Ascending aorta (tissue), 2 donors: ENCODE measurements around the gene MED19. TPM values are rescaled to one million over a fixed set of nuclear protein-coding genes. Genes with fewer than 3 reads are reported as not detected.

Source experiments
- DNase-seq, 2 donors: peaks; one replicate each; pipeline ENCODE4 v3.0.0-alpha.2; 2019; ENCODE audit warnings: low spot score in 2 of 2
- H3K27ac ChIP-seq, 2 donors: fragments of 200-600 bp; sonication (generic); one replicate each; pipeline ENCODE4 v1.5.1; 2016 to 2017; ENCODE audit warnings: mild to moderate bottlenecking in 1 of 2
- H3K27me3 ChIP-seq: fragments of 200-600 bp; sonication (generic); one replicate; pipeline ENCODE4 v1.5.1; 2017
- H3K36me3 ChIP-seq, 2 donors: fragments of 200-600 bp; sonication (generic); one replicate each; pipeline ENCODE4 v1.5.1; 2016
- H3K4me1 ChIP-seq, 2 donors: fragments of 200-600 bp; sonication (generic); one replicate each; pipeline ENCODE4 v1.5.1; 2016 to 2017; ENCODE audit warnings: mild to moderate bottlenecking in 1 of 2
- H3K4me3 ChIP-seq, 2 donors: fragments of 200-600 bp; sonication (generic); one replicate each; pipeline ENCODE4 v1.5.1; 2016 to 2017; ENCODE audit warnings: mild to moderate bottlenecking in 1 of 2
- H3K9me3 ChIP-seq, 2 donors: fragments of 200-600 bp; sonication (generic); one replicate each; pipeline ENCODE4 v1.5.1; 2016
- CTCF ChIP-seq, 3 experiments: fragments of 200-600 bp in 2 of 3; fragments of 450-650 bp in 1 of 3; sonication (generic) in 2 of 3; IDR thresholded peaks; one replicate each; pipeline ENCODE4 v1.5.1; 2016 to 2019; ENCODE audit warnings: antibody characterized with exemption in 3 of 3, mild to moderate bottlenecking in 1 of 3, moderate library complexity in 1 of 3
- intact Hi-C: fragments of 100-400 bp; cut with DNase I; formaldehyde crosslinking; loops from one replicate; pipeline ENCODE4 v1.15.1; 2023
- total RNA-seq: library from RNA; depleted of rRNA; stranded (reverse); fragments of >200 nt; gene quantifications from one replicate; pipeline ENCODE4 v1.1.0, GENCODE V29; 2016

The MED19 gene
- total RNA-seq, 1 donor from 2014 or later: 35.2 TPM

- Histone ChIP-seq H3K36me3 (peaks cover 32 to 39% of the 10 kb centered on the region in 2 donors), H3K27me3 (no peaks in the 10 kb centered on the region), H3K4me1 (peaks cover 0 to 9% of the 10 kb centered on the region in 2 donors), H3K27ac (peak overlapping the region in 1 of 2 donors; percentile 19), H3K4me3 (no peak overlapping the region), H3K9me3 (no peaks in the 10 kb centered on the region)
- no peak for TF ChIP-seq CTCF (IDR thresholded peaks at IDR 0.05)
- DNase-seq: no peak
- intact Hi-C loops: no loop called here
These were observed 32.6 kb downstream of the MED19 start for GRCh38 chr11:57679396-57679795.

- Histone ChIP-seq H3K4me3 (no peak overlapping the region), H3K27me3 (no peaks in the 10 kb centered on the region), H3K36me3 (peaks cover 27 to 45% of the 10 kb centered on the region in 2 donors), H3K27ac (no peak overlapping the region), H3K4me1 (peaks cover 0 to 9% of the 10 kb centered on the region in 2 donors), H3K9me3 (no peaks in the 10 kb centered on the region)
- no peak for DNase-seq
- intact Hi-C loops: no loop called here
- no peak for TF ChIP-seq CTCF (IDR thresholded peaks at IDR 0.05)
These were observed 36.7 kb downstream of the MED19 start for GRCh38 chr11:57675176-57675941.

- H3K4me1 ChIP-seq: peaks cover 4 to 6% of the 10 kb centered on the region in 2 donors
- intact Hi-C loops: no loop called here
These were observed 37.8 kb downstream of the MED19 start for GRCh38 chr11:57674251-57674650.

DNA sequence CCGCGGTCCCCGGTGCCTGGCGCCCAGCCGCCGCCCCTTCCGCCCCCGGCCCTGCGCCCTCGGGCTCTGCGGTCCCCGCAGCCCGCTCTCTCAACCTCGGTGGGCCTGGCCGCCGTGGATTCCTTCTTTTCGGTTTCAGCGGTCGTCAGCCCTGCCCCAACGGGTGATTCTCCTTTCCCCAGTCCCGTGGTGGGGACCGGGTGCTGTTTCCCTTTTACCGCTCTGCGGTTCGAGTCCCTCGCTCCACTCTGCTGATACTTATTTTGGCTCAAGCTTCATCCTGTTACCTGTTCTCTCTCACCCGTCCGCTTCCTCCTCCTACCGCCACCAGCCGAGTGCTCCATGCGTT lies 43.6 kb downstream of the MED19 start:
- Histone ChIP-seq H3K4me1 (peaks cover 6 to 16% of the 10 kb centered on the region in 2 donors), H3K27me3 (no peaks in the 10 kb centered on the region), H3K4me3 (peak overlapping the region; percentile 90 to 96), H3K9me3 (no peaks in the 10 kb centered on the region), H3K36me3 (peaks cover 11 to 18% of the 10 kb centered on the region in 2 donors), H3K27ac (peak overlapping the region; percentile 98)
- no peak for TF ChIP-seq CTCF (IDR thresholded peaks at IDR 0.05)
- DNase-seq: no peak
- intact Hi-C loops: loop anchor here (5.0 kb wide), 2 partner anchors 94 to 241 kb away; partner anchors contain the start of genes CTNND1 and SLC43A3

More at GRCh38 chr11:57674251-57674650, 37.8 kb downstream of the MED19 start:
- Histone ChIP-seq H3K27me3 (no peaks in the 10 kb centered on the region), H3K4me3 (no peak overlapping the region), H3K9me3 (no peaks in the 10 kb centered on the region), H3K27ac (no peak overlapping the region), H3K36me3 (peaks cover 27 to 45% of the 10 kb centered on the region in 2 donors)
- DNase-seq: no peak
- no peak for TF ChIP-seq CTCF (IDR thresholded peaks at IDR 0.05)

GRCh38 chr11:57667736-57668433 lies 44.1 kb downstream of the MED19 start, which contains the start of gene ZDHHC5:
Gene ZDHHC5 (plus strand): TSS chr11:57668114. CDS start chr11:57673091, 4,977 bp downstream.
- Histone ChIP-seq H3K27me3 (no peaks in the 10 kb centered on the region), H3K9me3 (no peaks in the 10 kb centered on the region), H3K4me3 (peak within 1 kb of the TSS; percentile 90 to 96), H3K27ac (peak within 1 kb of the TSS; percentile 98), H3K36me3 (peaks cover 7 to 13% of the 10 kb centered on the region in 2 donors), H3K4me1 (peaks cover 6 to 16% of the 10 kb centered on the region in 2 donors)
- TF ChIP-seq CTCF (IDR thresholded peaks at IDR 0.05): peak; percentile 33 to 69 (median 34)
- intact Hi-C loops: loop anchor here (1.0 to 5.0 kb wide), 7 partner anchors 11 to 910 kb away; partner anchors contain the start of genes CLP1, CTNND1, MED19 and SELENOH
- DNase-seq: peak; percentile 98 to 100
